DOHH2 (cell line): ENCODE measurements around the gene AK8.

Source experiments
- CTCF ChIP-seq: fragments of 200-600 bp; sonication (generic); IDR thresholded peaks from one replicate; pipeline ENCODE4 v1.5.1; 2014; ENCODE audit warnings: antibody characterized with exemption, mild to moderate bottlenecking, low read depth, low read length; ENCODE audit not compliant: poor library complexity, severe bottlenecking
- EZH2phosphoT487 ChIP-seq: fragments of 200-600 bp; sonication (generic); IDR thresholded peaks from 2 replicates; pipeline ENCODE4 v1.6.1; 2017; ENCODE audit warnings: borderline replicate concordance, mild to moderate bottlenecking, antibody characterized with exemption, low read length, moderate library complexity, mixed read lengths

- no peak for TF ChIP-seq EZH2phosphoT487
- no peak for TF ChIP-seq CTCF
Observed at GRCh38 chr9:132869266-132869665, 8.8 kb downstream of the AK8 start.
